ENCODE measurements around the gene CCBE1. TPM values are rescaled to one million over a fixed set of nuclear protein-coding genes. Genes with fewer than 3 reads are reported as not detected.

CCBE1 gene
- total and polyA plus RNA-seq, 12 donors = 0.24 to 10.3 (median 1.3) TPM

- TF ChIP-seq CTCF (IDR thresholded peaks at IDR 0.05) = no peak
- Histone ChIP-seq H3K36me3 (no peaks in the 10 kb centered on the region), H3K4me1 (no peaks in the 10 kb centered on the region), H3K27me3 (peaks cover 0 to 7% (median 0%) of the 10 kb centered on the region in 7 donors), H3K27ac (no peak overlapping the region), H3K4me3 (no peak overlapping the region), H3K9me3 (no peaks in the 10 kb centered on the region)
- ATAC-seq = no peak
- intact Hi-C loops (cut with DNase I) = no loop called here
- 74 to 82% methylated on average over 5 of the region's 5 CpGs for WGBS, 2 donors
- no peak for DNase-seq
Measured at GRCh38 chr18:59728816-59729215, 31.6 kb upstream of the CCBE1 start.

- Histone ChIP-seq H3K4me3 (no peak overlapping the region), H3K27me3 (peaks cover 0 to 10% (median 0%) of the 10 kb centered on the region in 7 donors), H3K27ac (no peak overlapping the region), H3K4me1 (no peaks in the 10 kb centered on the region), H3K9me3 (peaks cover 0 to 5% (median 0%) of the 10 kb centered on the region in 11 donors), H3K36me3 (no peaks in the 10 kb centered on the region)
- intact Hi-C loops (cut with DNase I) = no loop called here
- no peak for DNase-seq
- no peak for ATAC-seq
- TF ChIP-seq CTCF (IDR thresholded peaks at IDR 0.05) = no peak
Measured at GRCh38 chr18:59725142-59725541, 27.9 kb upstream of the CCBE1 start.

- Histone ChIP-seq H3K27me3 (peaks cover 0 to 10% (median 0%) of the 10 kb centered on the region in 7 donors), H3K36me3 (no peaks in the 10 kb centered on the region), H3K27ac (no peak overlapping the region), H3K9me3 (peaks cover 0 to 5% (median 0%) of the 10 kb centered on the region in 11 donors), H3K4me1 (no peaks in the 10 kb centered on the region), H3K4me3 (no peak overlapping the region)
- intact Hi-C loops (cut with DNase I) = no loop called here
- 78 to 85% methylated on average over 2 of the region's 2 CpGs for WGBS, 2 donors
- no peak for ATAC-seq
- no peak for TF ChIP-seq CTCF (IDR thresholded peaks at IDR 0.05)
- no peak for DNase-seq
Measured at GRCh38 chr18:59724103-59724502, 26.9 kb upstream of the CCBE1 start.

GRCh38 chr18:59721931-59722330, 24.7 kb upstream of the CCBE1 start:
- 95 to 98% methylated on average over 2 of the region's 2 CpGs for WGBS, 2 donors

More at GRCh38 chr18:59721931-59722330, 24.7 kb upstream of the CCBE1 start:
- Histone ChIP-seq H3K9me3 (peaks cover 0 to 5% (median 0%) of the 10 kb centered on the region in 11 donors), H3K27ac (no peak overlapping the region), H3K27me3 (peaks cover 0 to 6% (median 0%) of the 10 kb centered on the region in 7 donors), H3K36me3 (no peaks in the 10 kb centered on the region), H3K4me3 (no peak overlapping the region), H3K4me1 (peaks cover 0 to 2% (median 0%) of the 10 kb centered on the region in 9 donors)
- DNase-seq = no peak
- intact Hi-C loops (cut with DNase I) = no loop called here
- ATAC-seq = no peak
- no peak for TF ChIP-seq CTCF (IDR thresholded peaks at IDR 0.05)
